HG02623 (cell line): Measurements from ENCODE around the gene PCSK6.
A peak's percentile ranks its signal among the peaks of the same experiment; 100 is the strongest.

Source experiments
- ATAC-seq: cut with Tn5 transposase; IDR thresholded peaks from one replicate; pipeline ENCODE4 v1.9.1; 2021; ENCODE audit warnings: moderate library complexity; ENCODE audit not compliant: unreplicated experiment

PCSK6 gene

GRCh38 chr15:101316529-101316928, 173.0 kb downstream of the PCSK6 start:
- no peak for ATAC-seq

- no peak for ATAC-seq
Measured at GRCh38 chr15:101315736-101316135, 173.8 kb downstream of the PCSK6 start.

DNA sequence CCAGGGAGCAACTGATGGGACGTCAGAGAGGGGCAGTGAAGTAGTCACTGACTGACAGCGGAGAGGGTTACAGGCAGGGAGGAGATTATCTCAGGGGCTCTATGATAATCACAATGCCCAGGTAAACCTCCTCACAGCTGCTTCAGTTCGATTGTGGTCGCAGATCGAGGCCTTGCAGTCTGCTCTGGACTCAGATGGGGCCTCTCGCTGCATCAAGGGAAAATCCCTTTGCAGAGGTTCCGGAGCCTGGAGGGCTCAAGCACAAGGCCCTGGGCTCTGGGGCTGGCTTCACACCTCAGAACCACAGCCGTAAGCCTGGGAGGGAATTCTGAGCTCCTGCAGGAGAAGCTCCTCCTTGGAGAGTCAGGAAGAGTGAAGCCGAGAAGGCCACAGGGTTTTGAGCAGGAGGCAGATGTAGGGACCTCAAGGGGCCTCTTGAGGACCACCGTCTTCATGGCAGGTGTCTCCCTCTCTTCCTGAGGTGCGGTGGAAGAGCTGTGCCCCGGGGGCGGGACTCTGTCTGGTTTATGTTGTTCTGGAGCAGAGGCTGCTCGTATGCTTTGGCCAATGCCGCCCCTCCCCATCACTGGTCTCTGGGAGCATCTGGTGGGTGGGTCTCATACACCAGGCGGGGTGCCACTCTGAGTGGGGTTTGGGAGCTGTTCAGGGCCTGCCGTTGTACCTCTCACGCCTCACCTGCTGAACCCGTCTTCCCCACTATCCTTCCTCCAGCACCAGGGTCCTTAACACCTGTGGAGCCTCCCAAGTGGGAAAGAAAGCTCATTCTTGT, 175.0 kb downstream of the PCSK6 start:
- ATAC-seq = no peak

DNA sequence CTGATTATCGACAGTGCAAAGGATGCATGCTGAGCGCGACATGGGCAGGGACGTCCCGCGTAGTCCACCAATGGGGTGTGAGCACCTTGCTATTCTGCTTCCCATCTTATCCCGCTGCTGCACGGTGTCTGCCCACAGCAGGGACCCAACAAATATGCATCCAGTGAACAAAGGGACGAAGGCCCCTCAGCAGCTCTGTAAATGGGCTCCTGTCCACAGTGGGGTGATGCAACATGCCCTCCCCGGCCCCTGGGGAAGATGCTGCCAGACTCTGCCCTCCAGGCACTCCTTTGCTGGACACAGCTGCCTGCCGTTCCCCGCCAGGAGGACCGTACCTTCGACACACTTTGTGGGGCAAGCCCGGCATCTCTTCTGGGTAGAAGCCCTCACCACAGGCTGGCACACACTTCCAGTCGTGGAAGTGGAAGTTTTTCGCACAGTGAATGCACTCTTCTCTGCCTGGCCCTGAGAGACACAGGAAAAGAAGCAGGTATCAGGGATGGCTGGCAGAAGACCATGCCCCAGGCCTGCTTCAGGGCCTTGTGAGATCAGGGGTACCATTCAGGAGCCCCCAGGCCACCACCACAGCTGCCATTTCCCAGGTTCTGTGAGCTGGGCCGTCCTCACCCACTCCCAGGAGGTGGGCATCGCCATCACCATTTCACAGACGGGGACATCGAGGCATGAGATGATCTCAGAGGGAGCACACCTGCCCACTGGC, 176.3 kb downstream of the PCSK6 start:
- no peak for ATAC-seq

DNA sequence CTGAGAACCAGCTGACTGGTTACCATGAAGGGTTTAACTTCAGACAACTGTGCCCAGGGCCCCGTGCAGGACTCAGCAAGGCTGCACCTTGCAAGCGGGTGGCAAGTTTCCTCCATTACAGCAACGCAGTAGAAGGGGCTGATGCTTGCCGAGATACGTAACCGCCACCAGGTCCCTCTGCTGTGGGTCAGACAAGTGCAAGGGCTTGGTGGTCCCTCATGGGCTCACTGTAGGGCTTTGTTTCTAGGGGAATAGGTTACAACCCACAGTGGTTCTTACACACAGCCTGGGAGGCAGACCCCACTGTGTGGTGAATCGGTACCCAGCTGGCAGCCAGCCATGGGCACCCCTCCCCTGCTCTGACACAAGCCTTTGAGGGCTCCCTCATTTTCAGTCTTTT, 179.0 kb downstream of the PCSK6 start:
- no peak for ATAC-seq

DNA sequence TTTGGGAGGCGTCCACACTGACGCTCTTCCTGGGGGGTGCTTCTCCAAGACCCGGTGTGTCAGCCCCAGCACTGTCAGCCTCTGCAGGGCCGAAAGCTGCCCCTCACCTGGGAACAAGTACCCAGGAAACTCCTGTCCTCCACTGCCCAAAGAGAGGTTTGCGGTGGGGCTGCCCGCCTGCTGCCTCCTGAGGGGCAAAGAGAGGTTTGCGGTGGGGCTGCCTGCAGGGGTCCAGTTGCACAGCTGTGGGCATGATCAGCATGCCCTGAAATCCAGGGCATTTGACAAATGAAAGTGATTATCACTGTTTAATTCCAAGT, 179.4 kb downstream of the PCSK6 start:
- no peak for ATAC-seq

DNA sequence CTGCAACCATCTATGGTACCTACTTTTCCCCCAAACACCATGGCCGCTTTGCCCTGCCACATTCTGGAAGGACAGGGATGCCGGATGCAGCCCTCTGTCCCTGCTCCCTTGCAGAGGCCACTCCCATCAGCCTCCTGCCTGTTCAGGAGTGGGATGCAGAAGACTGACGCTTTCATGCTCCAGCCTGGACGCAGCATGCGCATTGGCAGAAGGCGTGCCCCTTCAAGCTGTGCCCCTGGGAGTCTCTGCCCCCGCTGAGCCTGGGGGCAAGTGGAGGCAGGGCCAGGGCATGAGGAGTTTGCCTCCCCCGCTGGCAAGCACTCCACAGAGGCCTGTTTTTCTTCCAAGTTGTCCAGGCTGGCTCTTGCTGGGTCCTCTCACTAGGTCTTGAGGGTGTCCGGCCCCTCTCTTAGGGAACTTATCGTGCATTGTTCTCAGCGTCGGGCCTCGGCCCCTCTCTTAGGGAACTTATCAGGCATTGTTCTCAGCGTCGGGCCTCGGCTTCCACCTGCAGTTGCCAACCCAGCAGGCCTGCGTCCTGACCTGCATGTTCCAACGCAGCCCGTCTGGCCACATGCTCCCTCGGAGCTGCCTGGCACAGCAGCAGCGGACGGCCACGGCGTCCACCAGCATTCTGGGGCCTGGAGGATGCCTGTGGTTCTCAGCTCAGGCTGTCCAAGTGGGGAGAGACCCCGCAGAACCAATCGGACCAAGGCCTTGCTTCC, 179.9 kb downstream of the PCSK6 start:
- ATAC-seq = no peak

DNA sequence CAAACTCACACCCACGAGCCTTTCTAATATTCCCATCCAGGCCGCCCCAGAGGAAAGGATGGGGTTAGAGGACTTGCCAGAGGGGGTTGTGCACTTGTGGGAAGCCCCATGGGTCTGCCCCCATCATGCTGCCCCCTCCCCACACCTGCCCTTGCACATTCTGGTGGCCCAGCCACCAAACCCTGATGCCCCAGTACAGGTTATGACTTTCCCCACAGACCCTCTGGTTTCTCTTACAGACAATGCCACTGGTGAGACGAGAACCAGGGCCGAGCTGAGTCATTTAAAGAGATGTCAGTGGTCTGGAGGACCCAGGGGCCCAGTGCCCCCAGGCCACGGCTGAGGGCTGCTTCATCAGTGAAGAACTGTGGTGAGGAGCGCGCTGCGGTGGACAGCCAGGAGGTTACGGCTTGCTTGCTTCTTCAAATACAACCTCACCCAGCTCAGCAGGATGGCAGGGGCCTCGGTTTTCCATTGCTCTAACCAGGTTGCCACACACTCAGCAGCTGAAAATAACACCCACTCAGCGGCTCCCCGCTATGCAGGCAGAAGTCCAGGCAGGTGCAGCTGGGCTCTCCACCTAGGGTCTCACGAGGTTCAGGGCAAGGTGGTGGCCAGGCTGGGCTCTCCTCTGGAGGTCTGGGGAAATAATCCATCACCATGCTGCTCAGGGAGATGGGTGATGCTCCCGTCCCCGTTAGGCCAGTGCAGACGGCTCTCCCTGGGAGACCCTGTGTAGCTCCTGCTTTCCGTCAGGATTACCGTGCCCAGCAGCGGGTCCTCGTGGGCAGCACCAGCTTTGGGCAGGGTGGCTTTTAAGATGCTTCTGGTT, 180.7 kb downstream of the PCSK6 start:
- no peak for ATAC-seq

- ATAC-seq = no peak
Measured at GRCh38 chr15:101307897-101308603, 181.5 kb downstream of the PCSK6 start.

DNA sequence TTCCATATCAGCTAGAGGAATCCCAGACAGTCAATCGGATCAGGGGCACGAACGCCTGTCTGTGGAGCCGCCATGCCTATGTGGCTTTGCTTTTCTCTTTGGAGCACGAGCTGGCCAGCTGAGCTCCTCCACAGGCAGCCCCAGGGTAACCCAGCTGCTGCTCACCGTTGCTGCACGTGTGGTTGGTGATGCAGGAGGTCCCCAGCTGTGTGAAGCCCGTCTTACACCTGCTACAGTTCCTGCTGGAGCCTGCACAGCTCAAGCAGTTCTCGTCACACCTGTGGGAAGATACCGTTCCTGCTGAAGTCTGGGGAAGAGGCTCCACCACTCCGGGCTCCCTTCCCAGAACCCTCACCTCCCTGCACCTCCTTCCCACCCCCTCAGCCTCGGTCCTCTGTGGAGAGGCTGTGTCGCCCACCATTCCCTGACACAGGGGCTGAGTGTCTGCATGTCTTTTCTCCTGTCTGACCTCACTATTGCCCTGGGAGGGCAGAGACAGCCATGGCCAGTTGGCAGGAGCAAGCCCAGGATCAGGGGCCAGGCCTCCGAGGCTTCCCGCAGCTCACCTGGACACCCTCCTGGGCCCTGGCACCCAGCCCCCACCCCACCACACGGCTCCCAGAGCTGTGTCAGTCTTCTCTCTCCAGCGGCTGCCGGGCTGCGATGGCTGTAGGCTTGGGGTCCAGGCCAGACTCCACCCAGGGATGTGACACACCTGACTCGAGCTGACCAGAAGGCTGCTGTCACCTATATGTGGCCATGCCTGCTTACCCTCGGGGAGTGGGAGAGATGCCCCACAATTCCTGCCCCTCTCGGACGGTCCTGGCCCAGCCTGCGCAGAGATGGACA, 182.2 kb downstream of the PCSK6 start:
- no peak for ATAC-seq

GRCh38 chr15:101306341-101307047, 183.0 kb downstream of the PCSK6 start:
- ATAC-seq = no peak

DNA sequence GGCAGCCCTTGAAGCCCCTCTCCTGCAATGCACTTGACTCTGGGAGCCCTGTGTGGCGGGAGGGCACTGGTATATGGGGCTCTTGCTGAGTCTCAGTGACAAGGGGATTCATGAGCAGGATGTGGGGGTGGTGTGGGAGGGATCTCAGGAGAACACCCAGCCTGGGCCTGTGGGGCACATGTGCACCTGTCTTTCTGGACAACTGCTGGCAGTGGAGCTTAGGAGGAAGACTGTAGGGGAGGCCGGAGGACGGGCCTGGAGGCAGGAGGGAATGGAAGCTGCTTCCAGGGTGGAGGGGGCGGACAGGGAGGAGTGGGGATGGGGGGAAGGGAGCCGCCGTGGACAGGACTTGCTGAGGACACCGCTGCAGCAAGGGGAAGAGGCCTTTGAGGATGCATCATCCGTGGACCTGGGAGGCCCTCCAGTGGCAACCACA, 183.7 kb downstream of the PCSK6 start:
- ATAC-seq = no peak

DNA sequence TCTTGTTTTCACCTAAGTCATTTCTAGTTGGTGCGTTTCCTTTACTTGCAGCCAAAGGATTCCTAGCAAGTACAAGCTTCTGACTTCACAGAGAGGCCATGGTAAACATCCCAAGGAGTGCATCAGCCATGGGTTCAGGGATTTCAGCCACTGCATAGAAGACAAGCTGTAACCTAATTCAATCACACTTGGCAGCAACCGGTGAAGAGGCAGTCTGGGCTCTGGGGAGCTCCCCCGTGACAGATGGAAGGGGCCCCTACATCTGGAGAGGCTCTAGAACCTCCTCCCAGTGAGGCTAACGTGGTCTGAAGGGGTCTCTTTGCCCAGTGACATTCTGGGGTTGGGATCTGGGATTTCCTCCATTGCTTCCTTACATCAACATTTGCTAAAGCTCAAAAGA, 186.1 kb downstream of the PCSK6 start:
- no peak for ATAC-seq

DNA sequence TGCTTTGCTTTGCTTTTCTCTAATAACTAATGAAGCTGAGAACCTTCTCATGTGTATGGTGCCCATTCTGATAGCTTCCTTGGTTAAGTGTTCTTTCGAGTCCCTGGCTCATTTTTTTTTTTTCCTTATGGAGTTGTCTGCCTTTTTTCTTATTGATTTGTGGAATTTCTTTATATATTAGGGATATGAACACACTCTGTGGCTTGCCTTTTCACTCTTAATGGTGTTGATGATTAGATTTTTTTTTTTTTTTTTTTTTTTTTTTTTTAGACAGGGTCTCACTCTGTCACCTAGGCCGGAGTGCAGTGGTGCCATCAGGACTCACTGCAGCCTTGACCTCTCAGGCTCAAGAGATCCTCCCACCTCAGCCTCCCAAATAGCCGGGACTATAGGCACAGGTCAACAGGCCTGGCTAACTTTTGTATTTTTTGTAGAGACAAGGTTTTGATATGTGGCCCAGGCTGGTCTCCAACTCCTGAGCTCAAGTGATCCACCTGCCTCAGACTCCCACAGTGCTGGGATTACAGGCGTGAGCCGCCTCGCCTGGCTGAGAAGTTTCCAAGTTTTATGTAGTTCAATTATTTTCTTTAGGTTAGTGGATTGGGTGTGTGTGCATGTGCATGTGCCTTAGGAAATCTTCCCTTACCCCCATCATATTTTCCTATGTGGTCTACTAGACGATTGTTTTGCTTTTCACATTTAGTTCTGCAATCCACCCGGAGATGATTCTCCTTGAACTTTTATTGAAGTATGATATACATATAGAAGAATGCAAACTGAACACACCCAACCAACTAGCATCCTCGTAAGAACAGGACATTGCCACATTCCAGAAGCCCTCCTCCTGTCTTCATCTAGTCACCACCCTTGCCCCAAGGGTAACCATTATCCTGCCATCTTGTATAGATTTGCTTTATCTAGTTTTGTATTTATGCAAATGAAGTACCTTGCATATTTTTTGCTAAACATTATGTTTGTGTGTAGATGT, 192.8 kb downstream of the PCSK6 start:
- ATAC-seq = no peak

GRCh38 chr15:101295607-101296161, 193.8 kb downstream of the PCSK6 start:
- no peak for ATAC-seq

- ATAC-seq = peak; percentile 69
Measured at GRCh38 chr15:101294731-101295606, 194.5 kb downstream of the PCSK6 start, which contains the start of gene SNRPA1. Gene SNRPA1 (minus strand): TSS chr15:101295248. CDS start chr15:101295178, 70 bp downstream.
